ENCODE data around the gene VSTM4.
A peak's percentile ranks its signal among the peaks of the same experiment; 100 is the strongest.

Gene VSTM4

DNA sequence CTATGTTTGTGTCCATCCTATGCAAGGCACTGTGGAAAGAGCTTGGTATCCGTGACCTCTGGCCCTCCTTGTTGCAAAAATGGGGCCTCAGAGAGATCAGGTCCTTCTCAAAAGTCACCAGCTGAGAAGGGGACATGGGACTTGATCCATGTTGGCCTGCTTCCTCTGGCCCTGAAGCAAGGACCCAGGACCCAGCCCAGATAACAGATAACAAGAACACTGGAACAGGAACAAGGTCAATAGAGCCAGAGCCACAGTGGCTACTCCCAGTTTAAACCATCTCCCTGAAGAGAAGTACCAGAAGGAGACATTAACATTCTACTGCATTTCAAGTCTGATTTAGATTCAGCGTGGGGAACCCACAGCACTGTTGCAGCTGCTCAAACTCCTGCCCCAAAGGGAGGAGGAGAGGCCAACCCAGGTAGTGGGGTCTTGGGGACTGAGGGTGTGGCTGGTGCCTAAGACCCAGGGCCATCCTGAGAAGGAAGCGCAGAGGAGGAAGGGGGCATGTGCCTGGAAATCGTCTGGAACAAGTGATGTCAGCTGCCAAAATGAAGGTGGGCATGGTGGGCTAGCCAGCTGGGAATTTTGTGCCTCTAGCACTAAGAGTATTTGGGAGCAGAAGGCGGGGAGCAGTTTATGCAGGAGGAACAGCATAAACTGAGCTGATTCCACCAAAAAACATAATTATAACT lies 61.2 kb downstream of the VSTM4 start:
- peaks cover 22% of the 10 kb centered on the region for H3K4me1 ChIP-seq (ENCODE audit: control insufficient read depth, low read length)
- H3K27me3 ChIP-seq (ENCODE audit: control insufficient read depth, low read length): no peaks in the 10 kb centered on the region
- no peaks in the 10 kb centered on the region for H3F3A ChIP-seq (ENCODE audit: control insufficient read depth, insufficient read depth)
- H3K9me2 ChIP-seq (replicated peaks; ENCODE audit: control insufficient read depth, low read length): no peaks in the 10 kb centered on the region
- no peak overlapping the region for H3K4me3 ChIP-seq (ENCODE audit: low read length)
- H3K79me2 ChIP-seq (ENCODE audit: control insufficient read depth, low read length): no peaks in the 10 kb centered on the region
- H3K27ac ChIP-seq (ENCODE audit: low read depth, low read length): no peak overlapping the region
- no peak overlapping the region for H3K4me2 ChIP-seq (ENCODE audit: low read length)
- H3K36me3 ChIP-seq (ENCODE audit: control insufficient read depth, low read length): no peaks in the 10 kb centered on the region
- no peaks in the 10 kb centered on the region for H4K20me1 ChIP-seq (ENCODE audit: control insufficient read depth, insufficient read depth, low read depth, low read length)
- H3K9me3 ChIP-seq (ENCODE audit: control insufficient read depth, insufficient read depth, low read length): no peaks in the 10 kb centered on the region
- TF ChIP-seq, protein P1, sequence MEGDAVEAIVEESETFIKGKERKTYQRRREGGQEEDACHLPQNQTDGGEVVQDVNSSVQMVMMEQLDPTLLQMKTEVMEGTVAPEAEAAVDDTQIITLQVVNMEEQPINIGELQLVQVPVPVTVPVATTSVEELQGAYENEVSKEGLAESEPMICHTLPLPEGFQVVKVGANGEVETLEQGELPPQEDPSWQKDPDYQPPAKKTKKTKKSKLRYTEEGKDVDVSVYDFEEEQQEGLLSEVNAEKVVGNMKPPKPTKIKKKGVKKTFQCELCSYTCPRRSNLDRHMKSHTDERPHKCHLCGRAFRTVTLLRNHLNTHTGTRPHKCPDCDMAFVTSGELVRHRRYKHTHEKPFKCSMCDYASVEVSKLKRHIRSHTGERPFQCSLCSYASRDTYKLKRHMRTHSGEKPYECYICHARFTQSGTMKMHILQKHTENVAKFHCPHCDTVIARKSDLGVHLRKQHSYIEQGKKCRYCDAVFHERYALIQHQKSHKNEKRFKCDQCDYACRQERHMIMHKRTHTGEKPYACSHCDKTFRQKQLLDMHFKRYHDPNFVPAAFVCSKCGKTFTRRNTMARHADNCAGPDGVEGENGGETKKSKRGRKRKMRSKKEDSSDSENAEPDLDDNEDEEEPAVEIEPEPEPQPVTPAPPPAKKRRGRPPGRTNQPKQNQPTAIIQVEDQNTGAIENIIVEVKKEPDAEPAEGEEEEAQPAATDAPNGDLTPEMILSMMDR (IDR thresholded peaks at IDR 0.05; ENCODE audit: low read depth, low read length, poor library complexity, severe bottlenecking): no peak
- TF ChIP-seq EZH2phosphoT487 (IDR thresholded peaks at IDR 0.05; ENCODE audit: borderline replicate concordance, low read length): no peak

DNA sequence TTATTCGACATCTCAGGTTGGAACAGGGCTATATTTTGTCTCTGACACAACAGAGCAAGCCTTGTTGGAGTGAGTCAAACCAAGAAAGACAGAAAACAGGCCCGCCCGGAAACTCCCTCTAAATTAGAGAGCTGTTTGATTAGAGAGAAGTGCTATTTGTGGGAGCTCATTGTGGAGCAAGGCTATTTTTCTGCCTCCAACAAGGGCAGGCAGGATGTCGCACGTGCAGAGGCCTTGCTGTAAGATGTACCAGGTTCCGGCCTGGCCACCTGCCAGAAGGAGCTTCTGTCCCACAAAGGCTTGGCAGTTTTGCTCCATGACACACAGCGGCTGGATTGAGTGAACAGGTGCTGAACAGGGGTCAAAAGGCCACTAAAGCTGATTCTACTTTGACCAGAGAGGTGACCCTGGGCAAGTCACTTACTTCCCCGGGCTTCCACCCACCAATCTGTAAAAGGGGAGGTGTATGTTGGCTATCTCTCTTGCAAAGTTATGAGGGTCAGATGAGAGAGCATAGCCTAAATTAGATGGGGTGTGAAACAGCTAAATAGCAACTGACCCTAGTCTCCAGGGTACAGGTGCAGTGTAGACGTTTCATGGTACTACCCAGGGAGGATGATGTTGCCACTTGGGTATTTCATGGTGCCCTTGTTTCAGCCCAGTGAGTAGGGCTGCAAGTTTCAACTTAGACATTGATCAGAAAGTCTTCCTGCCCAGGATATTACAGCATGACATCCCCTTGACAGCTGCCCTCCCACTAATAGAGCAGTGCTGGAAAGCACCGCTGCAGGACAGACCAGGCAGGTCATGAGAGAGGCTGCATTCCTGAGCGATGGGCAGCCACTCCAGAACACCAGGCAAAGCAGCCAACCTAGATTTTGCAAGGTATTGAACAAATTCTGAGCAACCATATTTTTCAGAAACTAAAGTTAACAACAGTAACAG lies 62.0 kb downstream of the VSTM4 start:
- Histone ChIP-seq H3K27me3 (ENCODE audit: control insufficient read depth, low read length) (no peaks in the 10 kb centered on the region), H3K4me1 (ENCODE audit: control insufficient read depth, low read length) (peaks cover 22% of the 10 kb centered on the region), H3K9me3 (ENCODE audit: control insufficient read depth, insufficient read depth, low read length) (no peaks in the 10 kb centered on the region), H3K27ac (ENCODE audit: low read depth, low read length) (peak overlapping the region; percentile 41), H3K4me3 (ENCODE audit: low read length) (peak overlapping the region; percentile 41), H3K36me3 (ENCODE audit: control insufficient read depth, low read length) (no peaks in the 10 kb centered on the region), H3K79me2 (ENCODE audit: control insufficient read depth, low read length) (no peaks in the 10 kb centered on the region), H4K20me1 (ENCODE audit: control insufficient read depth, insufficient read depth, low read depth, low read length) (no peaks in the 10 kb centered on the region), H3K4me2 (ENCODE audit: low read length) (peak overlapping the region; percentile 56), H3F3A (ENCODE audit: control insufficient read depth, insufficient read depth) (no peaks in the 10 kb centered on the region), H3K9me2 (replicated peaks; ENCODE audit: control insufficient read depth, low read length) (no peaks in the 10 kb centered on the region)
- no peak for TF ChIP-seq EZH2phosphoT487 (IDR thresholded peaks at IDR 0.05; ENCODE audit: borderline replicate concordance, low read length)
- TF ChIP-seq, protein P1 (IDR thresholded peaks at IDR 0.05; ENCODE audit: low read depth, low read length, poor library complexity, severe bottlenecking): no peak

DNA sequence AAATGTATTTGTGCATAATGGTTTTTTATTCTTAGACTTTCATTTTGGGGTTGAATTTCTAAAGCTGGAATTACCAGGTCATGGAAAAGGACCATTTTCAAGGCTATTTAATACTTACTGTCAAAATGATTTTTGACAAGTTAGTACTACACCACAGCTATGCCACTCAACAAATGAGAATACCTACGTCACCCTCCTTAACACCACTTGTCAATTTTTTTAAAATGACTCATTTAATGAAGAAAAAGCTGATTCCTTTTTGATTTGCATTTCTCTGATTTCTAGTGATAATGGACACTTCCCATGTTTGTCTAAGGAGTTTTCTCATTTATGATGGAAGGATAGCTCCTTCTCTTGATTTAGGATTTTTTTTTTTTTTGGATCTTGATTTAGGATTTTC lies 63.3 kb downstream of the VSTM4 start:
- no peaks in the 10 kb centered on the region for H3K79me2 ChIP-seq (ENCODE audit: control insufficient read depth, low read length)
- TF ChIP-seq, protein P1 (IDR thresholded peaks at IDR 0.05; ENCODE audit: low read depth, low read length, poor library complexity, severe bottlenecking): no peak
- TF ChIP-seq EZH2phosphoT487 (IDR thresholded peaks at IDR 0.05; ENCODE audit: borderline replicate concordance, low read length): no peak
- no peaks in the 10 kb centered on the region for H4K20me1 ChIP-seq (ENCODE audit: control insufficient read depth, insufficient read depth, low read depth, low read length)
- H3K9me2 ChIP-seq (replicated peaks; ENCODE audit: control insufficient read depth, low read length): no peaks in the 10 kb centered on the region
- H3K27me3 ChIP-seq (ENCODE audit: control insufficient read depth, low read length): no peaks in the 10 kb centered on the region
- H3K9me3 ChIP-seq (ENCODE audit: control insufficient read depth, insufficient read depth, low read length): no peaks in the 10 kb centered on the region
- H3K4me2 ChIP-seq (ENCODE audit: low read length): 0 out of 2 replicates have a peak overlapping the region, but pooled peaks have one; percentile 56
- H3F3A ChIP-seq (ENCODE audit: control insufficient read depth, insufficient read depth): no peaks in the 10 kb centered on the region
- H3K4me1 ChIP-seq (ENCODE audit: control insufficient read depth, low read length): peaks cover 22% of the 10 kb centered on the region
- no peak overlapping the region for H3K27ac ChIP-seq (ENCODE audit: low read depth, low read length)
- H3K4me3 ChIP-seq (ENCODE audit: low read length): no peak overlapping the region
- no peaks in the 10 kb centered on the region for H3K36me3 ChIP-seq (ENCODE audit: control insufficient read depth, low read length)

Data from DOHH2 (cell line).